HG03354 (cell line): Measurements from ENCODE around the gene ZFAND3.

ENCODE experiments used
- ATAC-seq: cut with Tn5 transposase; IDR thresholded peaks from one replicate; pipeline ENCODE4 v1.9.1; 2021; ENCODE audit warnings: mild to moderate bottlenecking; ENCODE audit not compliant: unreplicated experiment, poor library complexity, severe bottlenecking

Gene ZFAND3

DNA sequence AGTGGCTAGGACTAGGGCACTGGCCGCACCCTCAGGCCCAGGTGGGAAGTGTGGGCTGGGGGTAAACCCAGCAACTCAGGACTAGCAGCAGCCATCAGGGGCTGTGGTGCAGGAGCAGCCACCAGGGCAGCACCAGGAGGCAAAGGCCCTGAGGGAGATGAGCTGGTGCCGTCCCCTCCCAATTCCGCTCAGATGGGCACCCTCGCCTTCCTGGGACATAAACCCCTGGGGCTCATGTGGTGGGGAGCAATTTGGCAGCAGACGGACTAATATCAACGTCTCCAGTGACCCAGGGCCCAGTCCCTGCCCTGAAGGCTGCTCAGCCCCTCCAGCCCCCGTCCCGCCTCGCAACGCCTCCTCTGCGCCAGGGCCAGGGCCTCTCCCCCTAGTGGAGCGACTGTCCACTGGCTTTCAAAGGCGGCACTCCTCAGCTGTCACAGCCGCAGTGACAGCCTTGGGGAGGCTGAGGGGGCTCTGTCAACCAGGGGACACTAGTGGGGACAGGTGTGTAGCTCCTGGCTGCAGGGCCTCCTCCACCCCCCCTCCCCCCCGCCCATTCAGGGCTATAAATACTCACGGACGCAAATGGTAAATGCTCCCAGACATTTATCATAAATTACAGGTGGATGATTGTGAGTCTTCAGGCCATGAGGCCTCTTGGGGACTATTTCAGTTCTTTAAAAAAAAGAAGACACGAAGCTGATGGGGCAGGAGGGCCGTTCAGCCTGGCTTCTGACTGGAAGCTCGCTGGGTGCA, 349.9 kb downstream of the ZFAND3 start:
- no peak for ATAC-seq

GRCh38 chr6:38169977-38170526, 350.5 kb downstream of the ZFAND3 start:
- no peak for ATAC-seq

DNA sequence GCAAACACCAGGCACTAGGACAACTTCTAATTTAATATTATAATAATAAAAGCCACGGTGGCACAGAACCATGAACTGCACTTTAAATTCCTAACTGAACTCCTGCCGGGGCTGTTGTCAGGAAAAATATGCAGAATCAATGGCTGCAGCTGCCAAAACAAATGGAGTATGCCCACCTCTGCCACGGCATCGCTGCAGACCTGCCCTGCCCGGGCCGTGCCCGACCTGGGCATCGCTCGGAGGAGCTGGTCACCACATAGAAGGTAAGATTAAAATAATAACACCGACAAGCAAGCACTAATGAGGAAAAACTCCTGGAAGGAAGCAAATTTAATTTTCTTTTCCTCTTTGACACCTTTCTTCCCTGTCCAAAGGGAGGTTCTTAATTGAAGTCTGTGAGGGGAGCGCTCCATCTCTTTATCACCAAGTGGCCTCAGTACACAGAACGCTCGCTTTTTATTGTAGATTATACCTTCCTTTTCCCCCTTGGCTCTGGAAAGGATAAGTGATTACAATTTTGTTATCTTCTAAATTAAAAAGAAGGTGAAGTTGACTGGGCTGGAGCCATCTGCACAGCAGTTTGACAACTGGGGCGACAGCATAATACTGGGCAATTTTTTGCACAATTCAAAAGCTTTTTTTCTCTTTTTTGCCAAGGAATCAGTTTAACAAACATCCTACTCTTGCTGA, 351.3 kb downstream of the ZFAND3 start:
- ATAC-seq: no peak

- no peak for ATAC-seq
Observed at GRCh38 chr6:38171997-38172738, 352.6 kb downstream of the ZFAND3 start.

DNA sequence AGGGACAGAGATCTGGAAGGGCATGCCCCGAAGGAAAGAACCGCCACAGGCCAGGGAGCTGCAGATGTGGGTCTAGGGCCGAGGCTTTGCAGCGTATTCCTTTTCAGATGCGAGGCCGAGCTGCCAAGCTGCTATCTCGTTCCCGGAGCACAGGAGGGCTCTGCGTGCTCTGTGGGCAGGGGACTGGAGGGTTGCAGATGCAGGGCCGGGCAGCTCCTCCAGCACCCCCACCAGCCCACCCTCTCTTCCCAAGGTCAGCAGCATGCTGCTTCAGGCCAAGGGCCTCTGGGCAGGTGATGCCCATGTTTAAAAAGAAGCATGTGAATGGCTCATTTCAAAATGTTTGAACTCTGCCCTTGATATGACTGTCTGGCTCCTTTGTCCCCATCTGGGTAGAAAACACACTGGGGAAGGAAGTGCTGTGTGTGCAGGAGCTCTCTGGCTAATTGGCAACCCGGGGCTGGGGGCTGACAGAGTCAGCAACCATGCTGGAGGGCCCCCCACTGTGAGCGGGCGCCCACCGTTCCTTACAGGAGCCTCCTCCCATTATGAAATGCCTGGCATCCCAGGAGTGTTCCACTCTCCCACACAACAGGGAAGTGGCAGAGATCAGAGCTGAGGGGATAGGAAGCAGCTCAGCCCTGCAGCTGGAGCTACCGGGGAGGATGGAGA, 353.3 kb downstream of the ZFAND3 start:
- no peak for ATAC-seq

GRCh38 chr6:38173909-38174308, 354.4 kb downstream of the ZFAND3 start:
- ATAC-seq: no peak

DNA sequence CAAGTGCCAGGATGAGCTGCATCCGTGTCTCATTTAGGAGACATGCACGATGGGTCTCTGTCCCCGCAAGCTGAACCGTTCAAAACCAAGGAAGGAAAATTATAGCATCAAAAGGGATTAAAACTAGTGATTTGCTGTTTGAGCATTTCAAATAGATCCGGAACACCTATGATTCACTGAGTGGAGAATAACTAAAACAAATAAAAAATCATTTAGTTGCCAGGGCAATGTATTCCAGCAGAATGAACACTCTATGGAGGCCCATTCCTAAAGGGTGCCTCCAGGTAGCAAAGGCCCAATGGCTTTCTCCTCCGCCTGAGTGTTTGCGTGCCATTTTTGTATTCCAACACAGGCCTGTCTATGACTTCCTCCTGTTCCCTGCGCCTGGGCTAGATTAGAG, 354.8 kb downstream of the ZFAND3 start:
- no peak for ATAC-seq

DNA sequence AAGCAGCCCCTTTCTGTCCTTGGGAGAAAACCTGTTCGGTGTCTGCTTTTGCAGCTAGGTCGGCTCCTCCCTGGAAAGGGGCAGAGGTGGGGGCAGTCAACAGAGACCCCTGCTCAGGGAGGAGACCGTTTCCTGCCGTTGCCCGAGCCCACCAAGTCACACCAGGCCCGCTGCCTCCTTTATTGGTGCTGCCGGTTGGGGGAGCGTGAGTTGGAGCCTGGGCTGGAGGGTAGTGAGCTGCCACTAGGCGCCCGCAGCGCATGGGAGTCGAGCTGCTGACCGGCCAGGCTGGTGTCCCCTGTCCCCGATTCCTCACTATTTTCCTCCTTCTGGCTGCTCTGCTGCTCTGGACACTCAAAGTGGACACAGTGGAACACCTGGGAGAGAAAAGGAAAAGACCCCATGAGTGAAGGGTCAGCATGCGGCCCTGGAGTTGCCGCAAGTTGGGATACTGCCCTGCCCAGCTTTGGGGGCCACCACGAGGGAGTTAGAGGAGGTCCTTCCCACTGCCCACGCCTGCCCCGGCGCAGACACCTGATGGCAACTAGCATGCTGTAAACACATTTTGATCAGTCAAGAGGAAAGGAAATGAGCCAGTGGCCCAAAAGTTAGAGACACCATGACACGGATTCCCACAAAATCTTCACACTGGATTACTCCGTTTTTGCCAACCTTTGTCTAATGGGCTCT, 355.4 kb downstream of the ZFAND3 start:
- ATAC-seq: no peak

GRCh38 chr6:38175786-38176185, 356.3 kb downstream of the ZFAND3 start:
- no peak for ATAC-seq

GRCh38 chr6:38176797-38177751, 357.5 kb downstream of the ZFAND3 start:
- no peak for ATAC-seq

- no peak for ATAC-seq
Observed at GRCh38 chr6:38177882-38178583, 358.5 kb downstream of the ZFAND3 start.

- no peak for ATAC-seq
Observed at GRCh38 chr6:38178584-38178886, 359.0 kb downstream of the ZFAND3 start.

DNA sequence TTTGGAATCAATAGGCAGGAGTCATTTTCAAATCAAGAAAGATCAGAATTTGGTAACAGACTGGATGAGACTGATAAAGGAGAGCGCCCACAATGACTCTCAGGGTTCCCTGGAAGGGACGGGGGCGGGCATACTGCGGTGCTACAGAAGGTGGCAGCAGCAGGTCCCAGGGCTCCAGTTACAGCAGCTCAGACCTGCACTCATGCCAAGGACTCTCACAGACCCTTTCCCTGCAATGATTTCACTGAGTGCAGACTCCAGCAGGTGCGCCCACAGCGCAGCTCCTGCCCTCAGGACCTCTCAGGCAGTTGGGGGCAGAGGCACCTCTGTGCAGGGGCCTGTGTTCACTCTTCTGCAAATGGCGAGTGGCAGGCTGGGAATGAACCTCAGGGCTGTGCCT, 359.8 kb downstream of the ZFAND3 start:
- no peak for ATAC-seq

DNA sequence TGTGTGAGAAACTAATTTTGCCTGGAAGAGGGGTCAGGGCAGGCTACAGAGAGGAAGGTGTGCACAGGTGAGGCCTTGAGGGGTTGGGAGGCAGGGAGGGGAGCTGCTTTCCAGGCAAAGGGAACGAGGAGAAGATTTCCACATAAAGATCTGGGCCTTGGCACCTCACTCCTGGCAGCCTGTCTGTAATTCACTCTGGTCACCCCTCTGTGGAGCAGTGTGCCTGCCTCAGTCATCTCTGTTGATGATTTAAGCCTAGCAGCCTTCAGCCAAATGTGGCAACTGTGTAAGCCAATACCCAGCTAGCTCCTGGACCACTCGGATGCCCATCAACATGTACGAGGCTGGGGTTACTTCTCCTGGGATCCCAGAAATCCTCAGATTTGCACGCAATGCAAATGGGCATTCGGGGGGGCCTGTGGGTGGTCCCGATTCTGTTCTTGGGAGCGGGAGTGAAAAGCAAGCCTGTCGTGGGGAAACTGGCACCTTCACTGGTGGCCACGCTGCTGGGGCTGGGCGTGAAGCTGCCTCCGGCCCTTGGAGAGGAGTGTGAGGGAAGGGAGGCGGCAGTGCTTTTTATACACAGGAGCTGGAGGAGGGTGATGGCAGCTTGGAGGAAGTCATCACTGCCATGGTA, 360.4 kb downstream of the ZFAND3 start:
- ATAC-seq: no peak

DNA sequence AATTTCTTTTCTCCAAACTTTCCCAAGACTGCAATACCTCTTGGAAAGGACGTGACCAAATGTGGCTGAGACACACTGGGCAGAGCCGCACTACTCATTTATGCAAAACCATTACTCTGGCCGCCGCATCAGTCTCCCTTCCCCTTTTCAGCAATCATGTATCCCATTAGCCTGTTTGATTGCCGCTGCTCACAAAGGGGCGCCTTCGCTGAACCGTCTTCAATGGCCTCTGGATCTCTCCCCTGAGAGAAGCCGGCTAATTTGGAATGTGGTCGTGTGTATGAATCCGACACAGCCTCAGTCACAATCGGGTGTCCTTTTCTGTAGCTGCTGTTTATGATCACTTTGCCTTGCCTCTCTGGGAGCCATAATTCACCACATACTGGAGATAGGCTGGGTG, 361.1 kb downstream of the ZFAND3 start:
- ATAC-seq: no peak

- no peak for ATAC-seq
Observed at GRCh38 chr6:38182426-38182825, 362.9 kb downstream of the ZFAND3 start.

DNA sequence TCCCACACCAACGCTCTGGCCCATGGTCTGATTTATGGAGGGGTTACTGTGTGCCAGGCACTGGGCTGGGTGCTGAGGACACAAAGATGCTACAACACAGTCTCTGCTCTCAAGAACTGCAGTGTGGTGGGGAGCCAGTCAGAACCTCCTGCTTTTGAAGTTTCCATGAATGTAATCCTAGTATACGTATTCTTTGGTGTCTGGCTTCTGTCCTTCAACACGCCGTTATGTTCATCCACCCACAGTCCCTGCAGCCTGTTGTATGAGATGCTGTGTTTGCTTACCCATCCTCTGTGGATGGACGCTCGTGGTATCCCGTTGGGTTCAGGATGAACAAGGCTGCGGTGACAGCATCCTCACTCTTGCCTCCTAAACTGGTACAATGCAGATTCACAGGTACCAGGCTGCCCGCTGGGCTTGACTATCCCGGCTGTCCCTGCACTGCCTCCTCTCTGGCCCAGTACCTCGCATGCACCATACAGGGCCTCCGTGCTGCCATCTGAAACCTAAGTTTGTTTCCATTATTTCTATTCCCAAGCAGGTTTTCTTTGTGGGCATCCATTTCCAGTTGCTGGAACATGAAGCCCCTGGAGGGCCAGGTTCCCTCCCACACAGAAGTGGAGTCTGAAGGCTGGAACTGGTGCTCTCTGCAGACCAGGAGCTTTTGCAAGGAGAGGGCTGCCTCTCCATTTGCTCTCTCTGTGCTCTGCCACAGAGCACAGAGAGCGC, 364.5 kb downstream of the ZFAND3 start:
- no peak for ATAC-seq
